ENCODE data around the gene BRAF. TPM values are rescaled to one million over a fixed set of nuclear protein-coding genes. Genes with fewer than 3 reads are reported as not detected.

Gene BRAF
- total and polyA plus RNA-seq, 2 of the 8 experiments (the other 6 are each of a cell fraction or from before 2014, with no cell fraction given) = 11.4 to 32.6 TPM

DNA sequence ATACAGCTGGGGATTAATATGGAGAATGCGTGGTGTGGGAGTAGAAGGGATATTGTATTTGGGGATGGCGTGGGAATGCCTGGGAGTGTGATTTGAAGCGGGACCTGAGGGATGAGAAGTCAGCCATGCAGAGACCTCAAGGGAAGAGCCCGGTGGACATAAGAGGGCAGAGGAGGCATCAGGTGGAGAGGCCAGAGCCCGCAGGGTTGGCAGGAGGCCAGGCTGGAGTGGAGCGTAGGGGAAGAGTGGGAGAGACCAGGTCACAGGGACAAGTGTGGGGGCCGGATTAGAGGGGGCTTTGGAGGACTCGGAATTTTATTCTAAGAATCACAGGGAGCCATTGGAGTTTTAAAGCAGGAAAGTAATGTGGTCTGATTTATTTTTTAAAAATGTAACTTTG is 226.3 kb downstream of the BRAF start (continued):
- TF ChIP-seq KDM1A (IDR thresholded peaks at IDR 0.05; ENCODE audit: borderline replicate concordance, low read length) (no peak), CHD1 (IDR thresholded peaks at IDR 0.05; ENCODE audit: low read depth, low read length) (no peak), KDM4A (IDR thresholded peaks at IDR 0.05; ENCODE audit: low read depth, low read length, severe bottlenecking) (no peak), RFX5 (IDR thresholded peaks at IDR 0.05; ENCODE audit: borderline replicate concordance, low read depth, low read length) (no peak)
